HS-5 (cell line): ENCODE data around the gene DIP2C.
"Not testable (repeated sequence)": the region's sequence is repeated elsewhere in the genome, so short reads cannot be mapped to it uniquely, and the experiment has no call there.

Source experiments
- DNase-seq: peaks from one replicate; pipeline ENCODE4 v3.0.0-alpha.2; 2012; ENCODE audit warnings: low read depth

Gene DIP2C

DNA sequence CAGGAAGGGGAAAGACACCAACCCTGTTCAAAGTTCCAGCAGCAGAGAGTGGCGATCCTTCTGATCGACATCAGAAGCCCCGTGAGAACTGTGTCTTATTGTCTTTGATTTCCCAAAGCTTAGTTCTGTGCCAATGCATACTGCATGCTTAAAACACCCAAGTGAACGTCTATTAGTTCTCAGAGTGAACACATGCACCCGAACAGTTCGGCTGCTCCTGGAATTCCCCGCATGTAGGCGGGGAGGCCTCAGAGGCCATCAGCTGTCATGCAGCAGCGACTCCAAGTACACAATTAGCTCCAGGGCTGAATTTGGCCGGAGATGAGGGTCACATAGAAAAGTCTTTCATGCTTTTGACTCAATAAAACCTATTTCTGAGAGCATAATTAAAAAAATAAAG, 277.4 kb downstream of the DIP2C start:
- DNase-seq: no peak

- DNase-seq: no peak
These were observed 277.9 kb downstream of the DIP2C start for GRCh38 chr10:411603-412002.

GRCh38 chr10:409408-410040, 279.9 kb downstream of the DIP2C start:
- no peak for DNase-seq

- DNase-seq: no peak
These were observed 281.2 kb downstream of the DIP2C start for GRCh38 chr10:408236-408635.

- DNase-seq: no peak
These were observed 282.5 kb downstream of the DIP2C start for GRCh38 chr10:406976-407375.

- DNase-seq: no peak
These were observed 283.8 kb downstream of the DIP2C start for GRCh38 chr10:405648-406047.

- no peak for DNase-seq
These were observed 284.5 kb downstream of the DIP2C start for GRCh38 chr10:404991-405390.

DNA sequence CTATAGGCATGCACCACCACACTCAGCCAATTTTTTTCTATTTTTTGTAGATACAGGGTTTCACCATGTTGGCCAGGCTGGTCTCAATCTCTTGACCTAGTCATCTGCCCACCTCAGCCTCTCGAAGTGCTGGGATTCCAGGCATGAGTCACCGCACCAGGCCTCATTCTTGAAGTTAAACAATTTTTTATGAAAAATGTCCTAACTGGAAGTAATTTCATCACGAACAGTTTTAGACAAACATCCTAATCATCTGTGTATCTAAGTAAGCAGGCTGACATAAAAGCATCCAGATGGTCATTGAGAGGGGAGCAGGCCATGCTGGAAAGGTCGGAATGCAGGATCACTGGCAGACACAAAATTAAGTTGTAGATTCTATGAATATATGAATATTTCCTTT, 285.1 kb downstream of the DIP2C start:
- peak; percentile 48 for DNase-seq

DNA sequence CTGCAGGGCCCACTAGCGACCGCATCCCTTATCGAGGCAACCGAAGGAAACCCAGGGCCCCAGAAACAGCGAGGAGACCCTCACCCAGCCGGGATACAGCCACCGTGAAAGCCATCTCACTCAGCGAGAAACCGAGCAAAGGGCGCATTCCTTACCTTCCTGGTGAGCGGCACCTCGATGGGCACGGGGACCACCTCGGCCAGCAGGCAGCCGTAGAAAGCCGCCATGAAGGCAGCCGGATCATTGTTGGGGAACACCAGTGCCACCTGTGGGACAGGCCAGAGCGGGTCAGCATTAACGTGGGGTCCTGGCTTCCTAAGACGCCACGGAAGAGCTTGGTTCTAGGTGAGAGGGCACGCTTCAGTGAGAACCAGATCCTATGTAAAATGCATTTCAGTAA, 290.5 kb downstream of the DIP2C start:
- DNase-seq: no peak

DNA sequence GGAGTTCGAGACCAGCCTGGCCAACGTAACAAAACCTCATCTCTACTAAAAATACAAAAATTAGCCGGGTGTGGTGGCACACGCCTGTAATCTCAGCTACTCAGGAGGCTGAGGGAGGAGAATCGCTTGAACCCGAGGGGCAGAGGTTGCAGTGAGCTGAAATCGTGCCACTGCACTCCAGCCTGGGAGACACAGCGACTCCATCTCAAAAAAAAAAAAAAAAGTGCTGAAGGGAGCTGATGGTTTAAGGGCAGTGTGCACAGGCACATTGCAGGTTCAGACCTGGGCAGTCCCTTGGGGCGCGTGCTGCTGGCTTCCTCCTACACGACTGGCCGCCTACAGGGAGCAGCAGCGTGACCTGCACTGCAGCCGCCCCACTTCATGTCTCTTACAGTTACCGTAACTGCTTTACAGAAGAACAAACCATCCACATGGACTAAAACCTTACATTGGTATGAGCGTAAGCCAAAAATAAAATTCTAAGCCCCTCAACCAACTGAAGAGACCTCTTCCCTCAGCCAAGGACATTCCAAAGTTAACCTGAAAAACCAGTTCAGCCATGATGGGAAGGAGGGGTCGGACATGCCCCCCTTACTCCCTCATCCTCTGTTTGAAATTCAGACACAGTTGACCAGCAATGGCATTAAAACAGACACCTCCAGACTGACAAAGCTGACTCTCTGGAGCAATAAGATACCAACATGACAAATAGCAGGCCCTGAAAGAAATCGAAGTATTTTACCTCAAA, 292.0 kb downstream of the DIP2C start:
- DNase-seq: no peak

DNA sequence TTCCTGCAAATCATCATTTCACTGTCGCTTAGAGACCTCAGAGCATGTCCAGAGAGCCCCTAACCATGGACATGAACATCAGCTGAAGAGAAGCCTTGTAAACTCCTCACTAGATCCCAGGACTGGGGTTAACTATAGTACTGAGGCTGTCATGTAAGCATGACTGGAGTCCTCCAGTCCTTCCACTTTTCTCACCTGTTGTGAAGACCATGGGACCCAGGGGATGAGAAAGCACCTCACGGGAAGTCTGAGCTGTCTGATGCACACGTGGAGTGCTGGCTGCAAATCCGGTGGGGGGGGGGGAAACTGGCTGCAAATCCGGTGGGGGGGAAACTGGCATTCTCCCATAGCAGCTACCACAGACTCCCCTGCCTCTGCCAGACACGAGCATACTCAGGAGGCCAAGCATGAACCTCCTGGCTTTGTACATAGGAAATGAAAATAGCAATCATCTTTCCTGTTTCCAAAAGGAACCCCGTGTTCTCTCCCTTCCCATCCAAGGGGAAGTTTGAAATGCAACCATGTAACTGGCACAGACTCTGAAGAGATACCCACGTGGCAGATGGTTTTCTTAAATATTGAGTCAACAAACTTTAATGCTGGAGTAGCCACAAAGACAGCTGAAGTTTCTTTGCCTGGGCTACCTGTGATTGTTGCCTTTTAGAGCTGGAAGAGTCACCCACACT, 292.8 kb downstream of the DIP2C start:
- no peak for DNase-seq

DNA sequence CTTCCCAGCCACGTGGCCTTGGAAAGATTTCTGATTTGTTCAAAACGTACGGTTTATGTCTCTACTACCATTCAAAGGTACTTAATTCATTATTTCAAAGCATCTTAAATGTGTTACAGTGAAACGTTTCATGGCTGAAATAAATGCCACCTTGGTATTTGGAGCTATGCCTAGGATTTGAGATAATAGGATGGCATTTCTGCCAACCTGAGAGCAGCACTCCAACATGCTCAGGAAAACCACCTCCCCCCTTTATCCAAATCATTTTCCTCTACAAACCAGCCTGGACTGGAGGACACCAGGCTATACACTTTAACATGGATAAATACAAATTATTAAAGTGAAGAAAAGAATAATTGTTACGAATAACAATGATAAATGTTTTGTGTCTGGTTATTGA, 293.4 kb downstream of the DIP2C start:
- no peak for DNase-seq

DNA sequence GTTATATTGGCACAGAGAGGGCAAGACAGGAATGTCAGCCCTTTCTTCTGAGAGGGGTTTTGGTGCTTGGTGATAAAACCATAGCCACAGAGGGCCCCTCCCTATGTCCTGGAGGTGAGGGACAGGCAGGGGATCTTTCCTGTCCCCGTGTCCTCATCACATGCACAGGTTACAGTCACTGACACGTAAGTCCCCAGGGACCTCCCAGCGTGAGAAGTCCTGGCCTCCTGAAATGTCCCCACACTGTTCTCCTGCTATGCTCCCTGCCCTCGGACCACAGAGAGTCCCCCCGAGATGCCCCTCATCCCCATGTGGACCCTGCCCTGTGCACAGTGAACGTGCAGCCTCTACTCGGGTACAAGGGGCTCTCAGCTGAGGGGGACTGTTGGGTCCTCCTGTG, 293.8 kb downstream of the DIP2C start:
- no peak for DNase-seq

DNA sequence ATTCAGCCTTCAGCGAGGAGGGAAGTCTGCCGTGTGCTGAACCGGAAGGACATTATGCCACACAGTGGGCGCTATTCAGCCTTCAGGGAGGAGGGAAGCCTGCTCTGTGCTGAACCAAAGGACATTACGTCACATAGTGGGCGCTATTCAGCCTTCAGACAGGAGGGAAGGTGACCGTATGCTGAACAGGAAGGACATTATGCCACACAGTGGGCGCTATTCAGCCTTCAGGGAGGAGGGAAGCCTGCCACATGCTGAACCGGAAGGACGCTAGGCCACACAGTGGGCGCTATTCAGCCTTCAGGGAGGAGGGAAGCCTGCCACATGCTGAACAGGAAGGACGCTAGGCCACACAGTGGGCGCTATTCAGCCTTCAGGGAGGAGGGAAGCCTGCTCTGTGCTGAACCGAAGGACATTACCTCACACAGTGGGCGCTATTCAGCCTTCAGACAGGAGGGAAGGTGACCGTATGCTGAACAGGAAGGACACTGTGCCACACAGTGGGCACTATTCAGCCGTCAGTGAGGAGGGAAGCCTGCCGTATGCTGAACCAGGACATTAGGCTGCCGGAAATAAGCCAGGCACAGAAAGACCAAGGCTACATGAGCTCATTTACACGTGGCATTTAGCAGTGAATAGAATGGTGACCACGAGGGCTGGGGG, 294.9 kb downstream of the DIP2C start:
- not testable (repeated sequence) for DNase-seq

DNA sequence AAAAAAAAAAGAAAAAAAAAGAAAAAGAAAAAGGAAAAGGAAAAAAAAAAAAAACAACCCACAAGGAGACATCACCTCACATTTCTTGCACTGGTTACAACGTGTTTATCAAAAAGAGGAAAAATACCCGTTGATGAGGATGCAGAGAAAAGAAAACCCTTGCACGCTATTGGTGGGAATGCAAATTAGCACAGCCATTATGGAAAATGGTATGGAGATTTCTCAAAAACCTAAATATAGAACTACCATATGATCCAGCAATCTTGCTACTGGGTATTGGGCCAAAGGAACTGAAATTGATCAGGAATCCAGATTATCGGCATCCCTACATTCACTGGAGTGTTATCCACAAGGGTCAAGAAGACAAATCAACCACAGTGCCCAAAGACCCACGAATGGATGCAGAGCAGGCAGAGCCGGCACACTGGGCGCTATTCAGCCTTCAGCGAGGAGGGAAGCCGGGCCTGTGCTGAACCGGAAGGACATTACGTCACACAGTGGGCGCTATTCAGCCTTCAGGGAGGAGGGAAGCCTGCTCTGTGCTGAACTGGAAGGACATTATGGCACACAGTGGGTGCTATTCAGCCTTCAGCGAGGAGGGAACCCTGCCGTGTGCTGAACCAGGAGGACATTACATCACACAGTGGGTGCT, 295.6 kb downstream of the DIP2C start:
- DNase-seq: no peak

DNA sequence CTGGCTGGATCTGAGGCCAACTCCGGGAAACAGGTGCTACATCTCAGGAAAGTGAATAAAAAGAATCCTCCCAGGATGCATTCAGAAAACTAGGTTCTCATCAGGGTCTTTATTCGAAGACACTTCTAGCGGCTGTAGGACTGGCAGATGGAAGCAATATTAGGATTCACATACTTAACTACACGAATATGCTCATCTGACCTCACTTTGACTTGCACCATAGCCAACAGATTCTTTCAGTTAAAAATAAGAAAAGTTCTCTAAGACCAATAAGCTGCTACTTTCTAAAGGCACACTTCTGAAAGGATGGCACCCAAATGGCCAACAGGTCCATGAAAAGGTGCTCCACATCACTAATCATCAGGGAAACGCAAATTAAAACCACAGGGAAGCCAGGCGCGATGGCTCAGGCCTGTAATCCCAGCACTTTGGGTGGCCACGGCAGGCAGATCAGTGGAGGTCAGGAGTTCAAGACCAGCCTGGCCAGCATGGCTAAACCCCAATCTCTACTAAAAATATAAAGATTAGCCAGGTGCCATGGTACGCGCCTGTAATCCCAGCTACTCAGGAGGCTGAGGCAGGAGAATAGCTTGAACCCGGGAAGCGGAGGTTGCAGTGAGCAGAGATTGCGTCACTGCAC, 296.2 kb downstream of the DIP2C start:
- no peak for DNase-seq

GRCh38 chr10:392705-393037, 296.8 kb downstream of the DIP2C start:
- no peak for DNase-seq

DNA sequence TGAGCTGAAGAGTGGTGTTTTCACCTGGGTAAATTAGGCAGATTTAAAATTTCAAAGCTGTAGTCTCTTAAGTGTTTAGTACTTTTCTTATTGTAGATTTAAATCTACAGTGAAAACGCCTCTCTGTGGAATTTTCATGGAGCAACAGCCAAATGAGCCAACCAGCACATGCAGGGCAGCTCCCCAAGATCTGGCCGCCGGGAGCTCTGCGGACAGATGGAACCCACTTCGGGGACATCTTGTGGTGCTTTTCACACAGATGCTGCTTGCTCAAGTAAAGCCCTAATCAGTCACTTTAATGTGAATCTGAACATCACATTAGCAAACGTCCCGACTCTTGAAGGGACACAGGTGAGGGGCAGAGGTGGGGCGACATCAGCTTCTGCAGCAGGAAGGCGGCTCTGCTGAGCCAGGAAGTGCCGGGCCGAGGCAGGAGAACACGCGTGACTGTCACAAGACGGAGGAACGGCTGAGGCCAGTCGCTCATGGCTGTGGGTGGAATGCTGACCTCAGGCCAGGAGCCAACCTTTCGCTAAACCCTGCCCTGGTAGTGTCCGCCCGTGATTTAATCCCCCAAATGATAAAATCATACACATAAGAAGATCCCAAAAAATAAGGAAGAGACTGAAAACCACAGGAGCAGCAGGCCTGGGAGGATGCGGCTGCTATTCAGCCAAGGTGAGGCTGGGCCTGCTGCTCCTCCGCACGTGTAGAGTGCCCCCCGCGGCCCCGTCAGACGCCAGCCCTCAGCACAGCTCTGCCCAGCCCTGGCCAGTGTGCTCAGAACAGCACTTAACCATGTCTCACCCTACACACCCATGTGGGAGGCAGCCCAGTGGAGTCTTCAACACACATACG, 297.4 kb downstream of the DIP2C start:
- no peak for DNase-seq

- no peak for DNase-seq
These were observed 298.2 kb downstream of the DIP2C start for GRCh38 chr10:391305-391704.

DNA sequence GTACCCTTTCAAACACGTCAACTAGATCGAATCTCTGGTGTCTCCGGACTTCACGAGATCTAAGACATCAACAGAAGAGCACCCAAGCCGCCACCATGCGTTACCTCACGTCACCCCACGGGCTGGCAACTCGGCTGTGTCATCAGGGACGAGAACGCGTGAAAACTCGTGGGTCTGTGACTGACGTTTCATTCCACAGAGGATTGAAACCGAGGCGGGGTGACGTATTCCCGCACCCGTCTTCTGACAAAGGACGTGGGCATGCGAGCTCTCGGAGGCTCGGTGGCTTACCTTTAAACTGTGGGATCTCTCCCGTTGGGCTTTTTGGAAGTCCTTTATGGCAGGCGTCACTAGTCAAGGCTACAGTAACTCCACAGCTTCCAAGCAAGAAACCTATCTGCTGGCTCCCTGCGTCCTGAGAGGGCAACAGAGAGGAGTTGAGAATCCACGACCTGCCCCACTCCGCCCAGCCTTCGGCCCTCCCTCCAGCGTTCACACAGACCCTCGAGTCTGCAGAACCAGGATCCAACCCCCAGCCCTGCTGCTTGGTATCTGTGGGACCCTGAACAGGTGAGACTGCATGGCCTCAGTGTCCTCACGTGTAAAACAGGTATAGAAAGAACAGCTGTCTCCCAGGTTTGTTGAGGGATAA, 298.9 kb downstream of the DIP2C start:
- DNase-seq: no peak
